ENCODE data around the gene MEG3.

MEG3 gene

DNA sequence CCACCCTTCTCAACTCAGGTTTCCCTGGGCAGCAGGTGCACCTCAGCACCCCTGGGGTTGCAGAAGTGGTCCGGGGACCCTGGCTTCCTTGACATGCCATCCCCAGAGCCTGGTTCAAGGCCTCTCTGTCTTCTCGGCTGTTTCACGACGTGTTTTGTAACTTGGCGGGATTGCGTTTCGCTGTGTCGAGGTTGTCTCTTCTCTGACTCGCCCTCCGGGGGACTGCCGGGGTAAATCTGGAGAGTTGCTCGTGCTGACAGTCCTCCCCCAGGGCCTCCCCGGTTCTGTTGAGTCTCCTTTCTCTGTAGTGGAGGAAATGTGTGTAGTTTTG is 25.6 kb downstream of the MEG3 start:
- DNase-seq = no peak

DNA sequence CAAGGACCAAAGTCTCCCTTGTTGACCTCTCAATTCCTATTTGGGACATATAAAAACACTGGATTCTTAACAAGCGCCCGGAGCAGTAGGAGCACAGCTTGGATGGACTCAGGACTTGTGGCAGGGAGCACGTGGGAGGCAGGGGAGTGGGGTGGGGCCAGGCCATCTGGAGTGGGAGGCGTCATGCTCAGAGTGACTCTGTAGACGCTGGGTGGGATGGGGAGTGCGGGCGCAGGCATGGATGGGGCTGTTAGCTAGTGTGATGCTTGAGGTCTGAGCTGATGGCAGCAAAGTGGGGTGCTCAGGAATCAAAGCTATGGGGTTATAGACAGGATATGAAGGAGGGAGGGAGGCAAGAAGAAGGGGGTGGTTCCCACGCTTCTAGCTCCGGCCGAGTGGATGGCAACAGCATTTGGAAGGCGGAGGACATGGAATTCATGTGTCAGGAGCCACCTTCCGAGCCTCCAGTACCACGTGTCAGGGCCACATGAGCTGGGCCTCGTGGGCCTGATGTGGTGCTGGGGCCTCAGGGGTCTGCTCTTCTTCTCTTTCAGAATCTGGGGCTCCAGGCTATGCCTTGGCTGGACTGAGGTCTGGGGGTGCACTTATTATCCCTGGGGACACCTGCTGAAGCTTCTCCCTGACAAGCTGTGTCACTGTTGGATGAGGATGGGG is 26.2 kb downstream of the MEG3 start:
- DNase-seq = no peak

DNA sequence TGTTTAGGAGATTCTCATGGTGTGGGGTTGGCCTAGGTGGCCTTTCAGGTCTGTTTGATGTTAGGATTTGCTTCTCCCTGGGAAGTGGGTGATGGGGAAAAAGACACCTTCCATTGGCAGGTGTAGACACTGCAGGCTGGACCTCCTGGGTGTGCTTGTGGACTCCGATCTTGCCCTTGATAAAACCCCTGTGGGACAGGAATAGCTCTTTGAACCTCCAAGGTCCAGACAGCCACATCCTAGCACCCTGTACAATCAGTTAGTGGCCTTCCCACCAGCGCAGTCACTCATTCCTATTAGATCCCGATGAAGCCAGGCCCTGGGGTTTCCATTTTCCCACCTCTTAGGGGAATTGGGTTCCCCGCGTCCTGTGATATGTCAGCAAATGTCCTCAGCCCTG is 28.5 kb downstream of the MEG3 start:
- no peak for DNase-seq

DNA sequence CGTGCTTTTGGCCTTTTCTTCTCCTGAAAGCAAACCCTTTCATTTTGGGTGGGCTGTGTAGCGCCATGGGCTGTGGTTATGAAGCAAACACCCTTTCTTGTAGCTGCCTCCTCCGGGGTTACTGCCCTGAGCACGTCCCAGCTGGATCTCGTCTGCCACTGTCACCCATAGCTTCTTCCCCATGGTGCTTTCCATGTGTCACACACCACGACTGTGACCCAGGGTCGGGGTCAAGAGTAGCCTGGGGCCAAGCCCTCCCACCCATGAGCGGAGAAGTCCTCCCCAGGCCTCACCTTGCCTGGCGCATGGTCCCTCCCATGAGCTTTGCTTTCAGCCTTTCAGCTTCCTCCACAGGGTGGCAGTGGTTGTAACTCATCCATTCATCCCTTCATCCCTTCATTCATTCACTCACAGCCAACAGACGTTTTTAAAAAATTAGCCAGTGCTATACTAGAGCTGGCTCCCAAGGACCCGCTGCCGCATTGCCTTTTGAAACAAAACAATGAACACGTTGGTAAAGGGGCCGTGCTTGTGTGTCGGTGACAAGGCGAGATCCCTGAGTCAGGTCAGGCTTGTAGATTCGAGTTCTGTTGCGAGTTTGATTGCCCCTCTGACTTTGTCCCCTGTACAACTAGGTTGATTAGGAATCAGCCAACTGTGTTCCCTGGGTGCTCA is 29.5 kb downstream of the MEG3 start:
- no peak for DNase-seq

DNA sequence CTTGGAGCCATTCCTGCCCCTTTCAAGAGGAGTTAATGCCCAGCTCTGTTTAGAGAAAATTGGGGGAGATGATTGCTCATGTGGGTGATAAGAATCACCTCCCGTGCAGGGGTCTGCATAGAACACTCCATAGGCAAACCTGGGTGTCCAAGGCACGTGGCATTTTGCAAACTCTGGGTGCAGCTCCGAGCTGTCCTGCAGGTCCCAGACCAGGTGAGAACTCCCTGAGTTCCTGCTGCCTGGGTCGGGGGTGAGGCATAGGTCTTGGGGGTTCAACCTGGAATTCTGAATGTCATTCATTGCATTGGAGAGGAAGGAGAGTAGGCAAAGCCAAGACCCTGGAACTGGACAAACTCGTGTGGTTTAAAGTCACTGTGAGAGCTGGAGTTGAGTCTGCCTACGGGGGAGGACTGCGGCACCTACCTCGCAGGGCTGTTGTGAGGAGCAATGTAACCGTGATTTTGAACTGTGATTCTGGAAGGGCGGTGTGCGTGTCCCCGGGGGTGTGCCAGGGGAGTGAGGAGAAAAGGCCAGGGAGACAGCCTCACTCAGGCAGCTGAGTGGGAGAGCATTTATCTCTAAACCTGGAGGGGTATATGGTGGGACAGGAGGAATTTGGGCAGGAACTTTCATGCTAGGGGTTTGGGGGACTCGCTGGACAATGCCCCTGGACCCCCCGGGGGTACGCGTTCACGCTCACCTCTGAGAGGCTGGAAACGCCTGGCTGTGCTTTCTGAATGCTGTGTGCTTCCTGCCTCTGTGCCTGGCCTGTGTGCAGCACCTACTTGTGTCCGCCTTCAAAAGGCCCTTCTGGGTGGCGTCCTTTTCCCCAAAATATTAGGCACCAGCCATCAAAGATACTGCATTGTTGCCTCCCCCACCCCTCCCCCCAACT is 30.4 kb downstream of the MEG3 start:
- no peak for DNase-seq

DNA sequence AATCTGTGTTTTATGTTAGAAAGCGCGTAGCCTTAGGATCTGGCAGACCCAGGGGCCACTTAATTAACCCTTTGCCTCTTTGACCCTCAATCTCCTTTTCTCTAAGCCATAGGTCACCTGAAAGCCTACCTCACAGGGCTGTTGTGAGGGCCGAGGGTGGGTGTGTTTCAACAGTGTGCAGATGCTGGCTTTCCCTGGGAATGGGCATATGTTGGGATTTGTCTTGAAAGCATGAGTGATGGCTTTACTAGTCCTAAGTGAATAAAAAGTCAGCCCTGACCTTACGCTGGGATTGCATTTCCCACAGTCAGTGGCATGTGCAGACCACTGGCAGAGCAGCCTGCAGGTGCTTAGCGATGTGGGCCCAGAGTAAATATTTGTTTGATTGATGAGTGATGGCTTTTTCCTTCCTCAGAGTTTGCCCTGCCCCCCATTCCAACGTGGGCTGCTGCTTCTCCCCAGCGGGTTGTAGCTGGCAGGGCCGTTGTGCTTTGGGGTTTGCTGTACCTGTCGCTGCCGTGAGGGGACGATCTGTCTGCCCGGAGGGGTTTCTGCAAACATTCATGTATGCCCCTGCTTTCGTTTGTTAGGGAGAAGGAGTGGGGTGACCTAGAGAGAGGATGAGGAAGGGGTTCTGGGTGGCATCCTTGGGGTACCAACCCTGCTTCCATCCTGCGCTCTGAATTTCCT is 31.5 kb downstream of the MEG3 start:
- DNase-seq = no peak

DNA sequence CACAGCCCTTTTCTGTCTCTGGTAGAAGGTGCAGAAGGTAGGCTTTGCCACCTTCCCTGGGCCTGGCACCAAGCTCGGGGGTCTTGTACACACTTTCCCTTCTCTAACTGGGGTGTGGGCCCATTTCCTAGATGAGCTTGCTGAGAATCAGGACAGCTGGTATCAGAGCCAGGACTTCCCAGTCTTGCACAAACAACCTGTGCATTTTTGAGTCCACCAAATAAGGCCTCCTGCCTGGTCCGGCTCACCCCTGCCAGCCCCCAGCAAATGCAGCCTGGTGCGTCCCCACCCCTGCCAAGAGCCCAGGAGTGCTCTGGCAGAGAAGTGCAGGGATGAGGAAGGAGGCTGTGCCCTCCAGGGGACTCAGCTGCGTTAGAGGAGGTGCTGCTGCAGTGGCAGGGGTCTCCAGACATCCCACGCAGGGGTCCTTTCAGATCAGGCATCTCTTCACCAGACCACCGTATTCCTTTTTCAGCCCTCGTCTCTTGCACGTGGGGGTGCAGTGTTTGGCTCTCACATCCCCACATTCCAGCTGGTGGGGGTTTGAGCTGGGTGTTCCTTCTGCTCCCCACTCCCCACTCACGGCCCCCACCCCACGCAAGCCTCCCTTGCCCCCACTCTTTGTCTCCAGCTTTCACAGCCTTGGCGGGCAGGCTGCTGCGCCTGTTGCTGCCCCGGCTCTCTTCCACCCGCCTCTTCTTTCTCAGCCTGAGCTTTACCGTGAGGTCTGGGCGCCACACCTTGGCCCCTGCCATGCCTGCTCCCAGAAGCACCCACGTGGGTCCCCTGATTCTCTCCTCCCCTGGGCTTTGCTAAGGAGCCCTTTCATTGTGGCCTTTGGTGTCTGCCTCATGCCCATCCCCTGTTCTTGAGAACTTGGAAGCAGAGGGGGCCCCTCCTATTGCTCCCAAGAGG is 32.3 kb downstream of the MEG3 start:
- no peak for DNase-seq

DNA sequence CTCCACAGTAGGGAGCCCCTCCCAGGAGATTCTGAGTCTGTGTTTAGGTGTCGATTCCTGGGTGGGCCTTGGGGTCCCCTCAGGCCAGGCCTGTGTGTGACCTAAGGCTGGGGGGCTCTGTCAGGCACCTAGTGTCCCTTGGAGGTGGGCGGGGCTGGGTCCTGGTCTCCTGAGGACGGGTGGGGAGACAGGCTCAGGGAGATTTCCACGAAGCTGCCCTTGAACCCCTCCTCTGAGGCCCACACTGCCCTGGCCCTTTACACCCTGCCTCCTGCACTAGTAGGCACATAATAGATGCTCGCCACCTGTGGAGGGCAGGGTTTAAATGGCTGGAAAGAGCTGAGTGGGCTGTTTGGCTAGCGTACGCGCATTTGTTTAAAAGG is 32.9 kb downstream of the MEG3 start:
- DNase-seq = no peak

DNA sequence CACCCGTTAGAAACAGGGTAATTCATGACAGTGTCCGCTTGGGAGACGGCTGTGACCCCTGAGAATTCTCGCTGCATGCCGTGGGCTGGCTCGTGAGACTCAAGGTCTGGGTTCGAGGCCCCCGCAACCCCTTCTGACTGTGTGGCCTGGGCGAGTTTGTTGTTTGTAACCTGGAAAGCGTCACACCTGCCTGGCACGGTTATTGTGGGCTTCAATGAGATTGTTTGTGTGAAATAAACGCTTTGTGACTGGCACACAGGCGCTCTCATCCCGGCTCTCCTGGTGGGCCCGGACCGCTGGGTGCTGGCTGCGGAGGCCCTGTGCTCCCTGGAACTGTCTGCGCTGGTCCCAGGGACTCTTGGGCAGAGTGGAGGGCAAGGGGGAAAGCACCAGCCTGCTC is 33.9 kb downstream of the MEG3 start:
- DNase-seq = no peak

DNA sequence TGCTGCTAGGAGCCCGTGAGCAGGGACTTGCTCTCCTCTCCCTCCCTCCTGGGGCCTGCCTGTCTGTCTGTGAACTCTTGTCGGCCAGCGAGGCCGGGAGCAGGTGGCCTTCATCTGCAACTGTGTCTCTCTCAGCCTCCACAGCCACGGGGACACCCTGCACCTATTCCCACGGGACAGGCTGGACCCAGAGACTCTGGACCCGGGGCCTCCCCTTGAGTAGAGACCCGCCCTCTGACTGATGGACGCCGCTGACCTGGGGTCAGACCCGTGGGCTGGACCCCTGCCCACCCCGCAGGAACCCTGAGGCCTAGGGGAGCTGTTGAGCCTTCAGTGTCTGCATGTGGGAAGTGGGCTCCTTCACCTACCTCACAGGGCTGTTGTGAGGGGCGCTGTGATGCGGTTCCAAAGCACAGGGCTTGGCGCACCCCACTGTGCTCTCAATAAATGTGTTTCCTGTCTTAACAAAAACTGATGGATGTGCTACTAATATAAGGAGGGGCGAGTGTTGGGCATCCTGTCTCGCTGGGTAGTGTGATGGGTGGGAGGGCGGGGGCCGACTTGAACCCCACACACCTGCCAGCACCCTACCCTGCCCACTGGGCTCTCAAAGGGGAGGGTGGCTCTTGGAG is 34.8 kb downstream of the MEG3 start:
- no peak for DNase-seq

DNA sequence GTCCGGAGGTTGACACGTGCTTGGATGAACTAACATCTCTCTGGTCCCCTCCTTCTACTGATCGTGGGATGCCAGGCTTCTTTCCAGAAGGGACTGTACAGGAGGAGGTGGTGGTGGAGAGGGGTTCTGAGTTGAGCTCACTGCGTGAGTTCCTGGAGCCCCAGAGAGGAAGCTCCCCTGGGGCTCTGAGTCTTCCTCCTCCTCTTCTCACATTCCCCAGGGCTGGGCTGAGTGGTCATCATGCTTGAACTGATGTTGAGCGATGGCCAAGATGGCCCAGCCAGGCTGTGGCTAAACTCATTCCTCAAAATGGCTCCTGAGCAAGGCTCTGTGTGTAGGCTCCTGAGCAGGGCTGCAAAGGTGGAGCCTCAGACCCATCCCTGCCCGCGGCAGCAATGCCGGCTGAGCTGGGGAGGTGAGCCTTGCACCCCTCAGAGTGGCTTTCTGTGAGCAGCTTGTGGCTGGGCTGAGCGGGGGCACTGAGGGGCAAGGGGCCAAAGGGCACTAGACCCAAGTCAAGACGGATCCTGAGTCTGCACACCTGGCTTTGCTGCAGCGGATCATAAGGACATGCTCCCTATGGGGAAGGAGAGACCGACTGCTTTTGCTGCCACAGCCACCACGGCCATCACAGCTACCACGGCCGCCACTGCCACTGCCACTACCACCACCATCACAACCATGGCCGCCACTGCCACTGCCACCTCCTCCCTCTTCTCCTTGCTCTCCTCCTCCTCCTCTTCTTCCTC is 35.4 kb downstream of the MEG3 start:
- DNase-seq = no peak

DNA sequence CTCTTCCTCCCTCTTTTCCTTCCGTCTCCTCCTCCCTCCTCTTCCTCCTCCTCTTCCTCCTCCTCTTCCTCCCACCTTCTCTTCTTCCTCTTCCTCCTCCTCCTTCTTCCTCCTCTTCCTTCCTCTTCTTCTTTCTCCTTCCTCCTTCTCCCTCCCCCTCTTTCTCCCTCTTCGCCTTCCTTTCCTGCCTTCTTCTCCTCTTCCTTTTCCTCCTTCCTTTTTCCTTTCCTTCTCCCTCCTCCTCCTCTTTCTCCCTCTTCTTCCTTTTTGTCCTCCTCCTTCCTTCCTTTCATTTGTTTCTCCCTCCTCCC is 36.0 kb downstream of the MEG3 start:
- no peak for DNase-seq

DNA sequence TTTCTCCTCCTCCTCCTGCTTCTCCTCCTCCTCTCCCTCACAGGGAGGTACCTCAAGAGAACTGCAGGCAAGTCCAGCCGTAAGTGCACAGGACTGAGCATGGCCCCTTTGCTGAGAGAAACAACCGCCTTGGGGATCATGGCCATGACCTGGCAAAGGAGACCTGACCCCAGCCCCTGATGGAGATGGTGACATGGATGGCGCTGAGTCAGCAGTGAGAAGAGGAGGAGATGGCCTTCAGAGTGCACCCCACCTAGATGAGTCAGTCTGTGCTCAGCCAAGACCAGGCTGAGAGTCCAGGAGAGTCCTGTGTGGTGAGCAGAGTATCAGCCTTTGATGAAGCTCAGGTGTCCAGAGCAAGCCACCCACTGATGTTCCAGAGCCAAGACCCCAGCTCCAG is 36.4 kb downstream of the MEG3 start:
- no peak for DNase-seq

DNA sequence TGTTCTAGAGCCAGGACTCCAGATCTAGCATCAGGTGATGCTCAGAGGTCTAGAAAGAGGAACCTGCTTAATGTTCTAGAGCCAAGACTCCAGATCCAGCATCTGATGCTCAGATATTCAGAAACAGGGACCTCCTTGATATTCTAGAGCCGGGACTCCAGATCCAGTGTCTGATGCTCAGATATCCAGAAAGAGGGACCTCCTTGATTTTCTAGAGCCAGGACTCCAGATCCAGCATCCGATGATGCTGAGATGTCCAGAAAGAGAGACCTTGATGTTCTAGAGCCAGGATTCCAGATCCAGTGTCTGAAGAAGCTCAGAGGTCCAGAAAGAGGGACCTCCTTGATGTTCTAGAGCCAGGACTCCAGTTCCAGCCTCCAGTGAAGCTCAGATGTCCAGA is 36.9 kb downstream of the MEG3 start:
- DNase-seq = no peak

DNA sequence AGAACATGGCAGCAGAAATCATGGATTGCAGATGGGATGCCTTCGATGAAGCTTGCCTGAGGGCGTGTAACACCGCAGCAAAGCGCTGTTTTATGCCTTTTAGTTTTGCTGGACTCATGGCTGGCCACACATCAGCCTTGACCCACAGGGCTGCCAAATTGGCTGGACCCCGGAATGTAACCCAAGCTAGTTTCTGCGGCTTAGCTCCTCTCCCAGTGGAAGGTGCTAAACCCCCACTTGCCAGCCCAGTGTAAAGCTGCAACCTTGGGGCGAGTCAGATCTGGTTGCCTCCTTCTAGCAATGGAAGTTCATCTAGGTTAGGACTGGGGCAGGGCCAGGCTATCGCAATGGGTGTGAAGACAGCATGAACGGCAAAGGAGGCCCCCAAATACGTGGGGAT is 38.3 kb downstream of the MEG3 start:
- no peak for DNase-seq

DNA sequence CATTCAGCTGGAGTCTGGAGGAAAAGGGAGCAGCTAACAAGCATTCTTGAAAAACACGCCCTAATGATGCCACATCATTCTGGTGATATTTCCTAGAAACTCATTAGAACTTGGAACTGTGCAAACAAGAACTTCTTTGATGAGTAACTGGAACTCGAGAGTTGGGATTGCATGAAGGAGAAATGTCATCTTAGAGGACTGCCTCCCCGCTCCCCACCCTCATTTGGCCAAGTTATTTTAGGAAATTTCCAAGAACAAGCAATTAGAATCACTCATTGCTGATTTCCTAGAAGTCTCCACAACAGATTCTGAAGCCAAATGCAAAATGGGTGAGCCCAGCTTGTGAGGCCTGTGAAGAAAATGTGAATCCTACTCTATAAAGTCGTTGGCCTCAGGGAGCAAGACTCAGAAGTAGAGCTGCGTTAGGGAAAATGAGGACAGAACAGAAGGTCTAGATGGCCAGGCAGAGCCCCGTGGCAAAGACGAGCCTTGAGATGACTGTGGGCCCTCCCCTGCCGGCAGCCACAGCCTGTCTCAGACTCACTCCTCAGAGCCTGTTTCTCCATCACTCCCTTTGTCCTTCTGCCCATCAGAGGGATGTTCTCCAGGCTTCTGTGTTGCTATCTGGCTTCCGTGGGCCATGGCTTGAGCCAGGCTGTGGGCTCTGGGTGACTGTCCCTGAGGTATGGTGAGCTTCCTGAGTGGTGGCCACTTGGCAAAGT is 39.2 kb downstream of the MEG3 start:
- no peak for DNase-seq

DNA sequence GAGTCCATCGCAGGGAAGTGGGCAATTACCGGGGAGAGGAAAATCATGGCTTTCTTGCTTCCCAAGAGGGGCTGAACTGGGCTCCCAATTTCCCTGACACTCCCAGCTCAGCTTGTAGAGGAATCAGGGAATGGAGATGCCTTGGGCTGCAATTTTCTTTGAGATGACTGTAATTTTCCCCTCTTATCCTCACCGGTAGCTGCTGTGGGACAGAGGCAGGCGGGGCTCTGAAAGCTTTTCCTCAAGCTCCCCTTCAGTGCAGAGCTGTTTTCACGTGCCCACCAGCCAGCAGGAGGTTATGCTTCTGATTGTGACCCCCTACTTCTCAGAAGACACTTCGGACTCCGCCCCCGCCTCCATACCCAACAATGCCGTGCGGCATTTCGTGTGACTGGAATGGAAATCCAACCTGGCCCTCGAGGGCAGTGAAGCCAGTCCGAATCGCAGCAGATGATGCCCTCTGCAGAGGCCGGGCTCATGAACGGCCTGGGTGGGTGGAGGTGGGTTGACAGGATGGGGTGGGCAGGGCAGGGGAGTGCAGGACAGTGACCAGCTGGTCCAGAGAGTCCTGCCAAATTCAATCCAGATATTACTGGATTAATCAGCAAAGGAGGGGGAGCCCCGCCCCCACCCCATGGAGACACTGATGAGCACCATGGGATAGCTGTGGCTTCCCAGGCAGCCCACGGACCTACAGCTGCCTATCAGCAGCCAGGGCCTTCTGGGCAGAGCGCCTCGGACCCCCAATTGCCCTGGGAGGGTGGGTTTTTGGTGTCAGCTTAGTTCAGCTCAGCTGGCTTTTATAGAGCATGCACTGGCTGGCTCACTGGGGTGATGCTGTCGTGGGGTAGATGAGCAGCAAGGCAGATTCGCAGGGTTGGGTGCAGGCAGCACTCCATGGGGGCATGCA is 40.0 kb downstream of the MEG3 start:
- no peak for DNase-seq

DNA sequence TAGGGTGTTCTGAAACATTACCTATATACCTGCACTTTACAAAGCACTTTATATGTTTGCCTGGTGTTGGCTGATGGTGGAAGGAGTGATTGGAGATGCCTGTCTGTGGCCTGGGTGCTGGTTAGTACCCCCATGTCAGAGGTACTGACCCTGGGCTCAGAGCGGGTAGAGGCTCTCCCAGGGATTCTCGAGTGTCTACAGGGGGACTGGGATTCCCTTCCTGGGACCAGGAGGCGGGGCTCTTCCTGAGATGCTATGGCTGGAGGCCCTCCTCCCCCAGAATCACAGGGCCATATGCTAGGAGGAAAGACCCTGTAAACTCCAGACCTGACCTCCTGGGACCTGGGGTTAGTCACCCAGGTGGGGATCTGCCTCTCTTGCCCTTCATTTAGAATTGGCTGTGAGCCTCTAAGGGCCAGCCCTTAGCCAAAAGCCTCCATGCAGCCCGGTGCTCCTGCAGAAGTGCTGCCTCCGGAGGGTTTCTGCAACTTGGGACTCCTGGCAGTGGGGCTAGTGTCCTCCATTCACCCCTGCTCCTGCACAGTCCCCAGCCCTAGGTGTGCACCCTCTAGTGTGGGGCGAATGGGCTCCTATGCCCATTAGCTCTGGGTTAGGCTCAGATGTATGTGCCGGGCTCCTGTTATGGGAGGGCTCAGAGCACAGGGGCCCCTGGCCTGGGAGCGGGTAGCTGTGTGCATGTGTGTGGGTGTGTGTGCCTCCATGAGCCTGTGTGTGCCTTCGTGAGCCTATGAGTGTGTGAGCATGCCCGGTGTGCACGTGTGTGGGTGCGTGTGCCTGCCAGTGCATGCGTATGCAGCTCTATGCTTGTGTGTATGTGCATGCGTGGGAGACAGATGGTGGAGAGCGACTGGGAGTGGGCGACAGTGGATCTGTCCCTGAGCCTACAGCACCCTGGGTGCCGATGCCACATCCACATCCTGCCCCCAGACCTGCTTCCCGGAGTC is 41.0 kb downstream of the MEG3 start:
- DNase-seq = no peak
